CD4-positive, alpha-beta T cell treated with Interleukin-21 for 1 hour (primary cell): ENCODE data around the gene FHAD1.

Experiments
- DNase-seq: peaks from one replicate; pipeline ENCODE4 v3.0.0-alpha.2; 2020

Gene FHAD1

GRCh38 chr1:15309687-15310086, 62.7 kb downstream of the FHAD1 start:
- DNase-seq, result no peak

- DNase-seq, result no peak
Observed at GRCh38 chr1:15310544-15310943, 63.5 kb downstream of the FHAD1 start.

- DNase-seq, result no peak
Observed at GRCh38 chr1:15311122-15311822, 64.2 kb downstream of the FHAD1 start.

- no peak for DNase-seq
Observed at GRCh38 chr1:15311880-15312279, 64.9 kb downstream of the FHAD1 start.

GRCh38 chr1:15312626-15313411, 65.8 kb downstream of the FHAD1 start:
- DNase-seq, result no peak

- DNase-seq, result no peak
Observed at GRCh38 chr1:15314328-15315281, 67.6 kb downstream of the FHAD1 start.

GRCh38 chr1:15315815-15316214, 68.8 kb downstream of the FHAD1 start:
- DNase-seq, result no peak

GRCh38 chr1:15316510-15316909, 69.5 kb downstream of the FHAD1 start:
- no peak for DNase-seq

- no peak for DNase-seq
Observed at GRCh38 chr1:15320267-15320666, 73.2 kb downstream of the FHAD1 start.

GRCh38 chr1:15321601-15322000, 74.6 kb downstream of the FHAD1 start:
- no peak for DNase-seq

GRCh38 chr1:15322648-15323350, 75.8 kb downstream of the FHAD1 start:
- DNase-seq, result no peak

GRCh38 chr1:15323351-15323988, 76.4 kb downstream of the FHAD1 start:
- DNase-seq, result peak; percentile 75

GRCh38 chr1:15323989-15324868, 77.2 kb downstream of the FHAD1 start:
- no peak for DNase-seq

- no peak for DNase-seq
Observed at GRCh38 chr1:15324869-15325335, 77.9 kb downstream of the FHAD1 start.

- DNase-seq, result no peak
Observed at GRCh38 chr1:15325375-15326085, 78.5 kb downstream of the FHAD1 start.

GRCh38 chr1:15326691-15327588, 79.9 kb downstream of the FHAD1 start:
- DNase-seq, result no peak

GRCh38 chr1:15328351-15329103, 81.5 kb downstream of the FHAD1 start:
- no peak for DNase-seq

- DNase-seq, result no peak
Observed at GRCh38 chr1:15329104-15329820, 82.2 kb downstream of the FHAD1 start.
